HepG2 (cell line): ENCODE data around the gene NGRN. TPM values are rescaled to one million over a fixed set of nuclear protein-coding genes. Genes with fewer than 3 reads are reported as not detected.
A peak's percentile ranks its signal among the peaks of the same experiment; 100 is the strongest.

ENCODE experiments used
- ATAC-seq: fragments of 200-7000 bp; cut with Tn5 transposase; 3 replicates; pipeline ENCODE4 v1.9.1; 2020; ENCODE audit warnings: mild to moderate bottlenecking, moderate library complexity
- BruUV-seq: library from RNA; stranded (reverse); fragments of 400-500 nt; replicated peaks from 2 replicates; lab custom pipeline; 2021; lab: Mats Ljungman, UMichigan
- CTCF ChIA-PET: fragments of 300-600 bp; formaldehyde crosslinking; extraction: SDS; loops from one replicate; lab custom pipeline; 2021; ENCODE audit warnings: low total read pairs, inconsistent platforms, low intra/inter-chr PET ratio; lab: Yijun Ruan, JAX
- POLR2A ChIA-PET: fragments of 350-600 bp; sonication (Branson Sonifier 250); formaldehyde crosslinking; loops from one replicate; lab custom pipeline; 2020; ENCODE audit warnings: antibody characterized with exemption, inconsistent platforms; lab: Yijun Ruan, JAX
- DNase-seq: peaks from one replicate; pipeline ENCODE4 v3.0.0-alpha.2; 2015; ENCODE audit warnings: low spot score
- FAIRE-seq: peaks from 3 replicates; lab custom pipeline; 2011; peaks lifted over from hg19 to GRCh38; lab: Jason Lieb, UNC
- H2AFZ ChIP-seq: one replicate; pipeline ENCODE4 v1.6.1; 2011; ENCODE audit warnings: low read length, inconsistent platforms
- H3K27ac ChIP-seq: fragments of 300-600 bp; 3 replicates; pipeline ENCODE4 v1.8.0; 2011; ENCODE audit warnings: mixed run types, mild to moderate bottlenecking, mixed read lengths, low read length, inconsistent platforms; ENCODE audit not compliant: insufficient read depth; ENCODE audit errors: extremely low read length
- H3K27me3 ChIP-seq, 2 experiments: fragments of 200-600 bp in 1 of 2; 2 replicates in 1 of 2; 3 replicates in 1 of 2; pipeline versions ENCODE4 v1.6.0 to v1.8.0; 2011; ENCODE audit warnings: low read length in 2 of 2, mild to moderate bottlenecking in 2 of 2, moderate library complexity in 2 of 2, inconsistent platforms in 1 of 2; ENCODE audit not compliant: insufficient read depth in 2 of 2, control insufficient read depth in 1 of 2
- H3K36me3 ChIP-seq, 2 experiments: fragments of 200-600 bp in 1 of 2; replicated peaks in 1 of 2; 2 replicates in 1 of 2; 3 replicates in 1 of 2; pipeline versions ENCODE4 v1.5.1 to v1.8.0; 2011; ENCODE audit warnings: low read length in 2 of 2, inconsistent platforms in 1 of 2; ENCODE audit not compliant: insufficient read depth in 2 of 2, control insufficient read depth in 1 of 2
- H3K4me1 ChIP-seq: 2 replicates; pipeline ENCODE4 v1.5.1; 2012; ENCODE audit warnings: low read length, inconsistent platforms; ENCODE audit not compliant: insufficient read depth
- H3K4me2 ChIP-seq: 2 replicates; pipeline ENCODE4 v1.6.0; 2011; ENCODE audit warnings: low read depth, low read length, inconsistent platforms
- H3K4me3 ChIP-seq, 3 experiments: fragments of 200-600 bp in 1 of 3; sonication (generic), shearing (Covaris generic) in 1 of 3; replicated peaks in 1 of 3; 2 replicates each; pipeline ENCODE4 v1.5.1; 2011 to 2016; ENCODE audit warnings: low read length in 3 of 3, inconsistent platforms in 2 of 3, low read depth in 2 of 3, mild to moderate bottlenecking in 2 of 3, control low read depth in 1 of 3, mixed read lengths in 1 of 3; ENCODE audit not compliant: insufficient read depth in 1 of 3
- H3K79me2 ChIP-seq: one replicate; pipeline ENCODE4 v1.6.1; 2011; ENCODE audit warnings: low read length, inconsistent platforms; ENCODE audit not compliant: insufficient read depth
- H3K9ac ChIP-seq: 2 replicates; pipeline ENCODE4 v1.6.0; 2011; ENCODE audit warnings: mild to moderate bottlenecking, low read depth, low read length, inconsistent platforms; ENCODE audit not compliant: insufficient read depth
- H3K9me3 ChIP-seq: 2 replicates; pipeline ENCODE4 v1.5.1; 2012; ENCODE audit warnings: mild to moderate bottlenecking, low read length
- H4K20me1 ChIP-seq: 2 replicates; pipeline ENCODE4 v1.6.0; 2011; ENCODE audit warnings: inconsistent platforms, mild to moderate bottlenecking, low read length, moderate library complexity; ENCODE audit not compliant: insufficient read depth
- AKAP8 ChIP-seq: sonication (generic); formaldehyde crosslinking; IDR thresholded peaks from 2 replicates; pipeline ENCODE4 v1.5.1; 2020; ENCODE audit warnings: mild to moderate bottlenecking, missing genetic modification reagents
- ASH2L ChIP-seq: fragments of 300-600, 200-600 bp; sonication (generic); IDR thresholded peaks from 2 replicates; pipeline ENCODE4 v1.7.0; 2017; ENCODE audit warnings: low read depth, mild to moderate bottlenecking, moderate library complexity, mixed read lengths, low read length; ENCODE audit not compliant: insufficient read length
- CEBPB ChIP-seq: IDR thresholded peaks from 2 replicates; pipeline ENCODE4 v1.6.1; 2011; ENCODE audit warnings: low read depth, low read length, improper control_type of control experiment, borderline replicate concordance
- CREM ChIP-seq, 2 experiments: sonication (generic) in 1 of 2; formaldehyde crosslinking in 1 of 2; IDR thresholded peaks; 2 replicates each; pipeline versions ENCODE4 v1.4.0 to v1.6.1; 2016 to 2020; ENCODE audit warnings: antibody characterized with exemption in 1 of 2, mild to moderate bottlenecking in 1 of 2, missing genetic modification reagents in 1 of 2
- DRAP1 ChIP-seq: IDR thresholded peaks from 2 replicates; pipeline ENCODE4 v1.6.1; 2016; ENCODE audit warnings: missing genetic modification reagents, missing compliant biosample characterization
- FOXJ3 ChIP-seq: sonication (generic); formaldehyde crosslinking; IDR thresholded peaks from 2 replicates; pipeline ENCODE4 v1.4.0; 2020; ENCODE audit warnings: missing genetic modification reagents, mild to moderate bottlenecking, borderline replicate concordance
- JARID2 ChIP-seq: sonication (generic); formaldehyde crosslinking; IDR thresholded peaks from 2 replicates; pipeline ENCODE4 v1.8.1; 2023; ENCODE audit warnings: missing genetic modification reagents, inconsistent platforms; ENCODE audit not compliant: insufficient replicate concordance
- NR2F1 ChIP-seq, 2 experiments: fragments of 450-650 bp in 1 of 2; formaldehyde crosslinking in 1 of 2; IDR thresholded peaks; 2 replicates each; pipeline versions ENCODE4 v1.5.0 to v1.6.1; 2016 to 2020; ENCODE audit warnings: mild to moderate bottlenecking in 1 of 2, missing compliant biosample characterization in 1 of 2, missing genetic modification reagents in 1 of 2, moderate library complexity in 1 of 2
- PRPF4 ChIP-seq: fragments of 200-400 bp; formaldehyde crosslinking; IDR thresholded peaks from 2 replicates; pipeline ENCODE4 v1.6.1; 2016; ENCODE audit warnings: low read length, low read depth; ENCODE audit not compliant: poor library complexity, severe bottlenecking
- SMC3 ChIP-seq: IDR thresholded peaks from 2 replicates; pipeline ENCODE4 v1.6.1; 2011; ENCODE audit warnings: low read length, improper control_type of control experiment
- STAG1 ChIP-seq: sonication (generic); formaldehyde crosslinking; IDR thresholded peaks from 2 replicates; pipeline ENCODE4 v1.4.0; 2020; ENCODE audit warnings: missing genetic modification reagents
- TARDBP ChIP-seq: sonication (generic); formaldehyde crosslinking; IDR thresholded peaks from 2 replicates; pipeline ENCODE4 v1.8.0; 2022; ENCODE audit warnings: mild to moderate bottlenecking, missing genetic modification reagents
- XRCC5 ChIP-seq: fragments of 200-400 bp; formaldehyde crosslinking; optimal IDR thresholded peaks from 2 replicates; pipeline ENCODE3; 2017; ENCODE audit warnings: mild to moderate bottlenecking, low read length
- ZBTB37 ChIP-seq: sonication (generic); formaldehyde crosslinking; IDR thresholded peaks from 2 replicates; pipeline ENCODE4 v1.4.0; 2020; ENCODE audit warnings: mild to moderate bottlenecking, missing genetic modification reagents
- ZNF18 ChIP-seq: sonication (generic); formaldehyde crosslinking; IDR thresholded peaks from 2 replicates; pipeline ENCODE4 v1.8.0; 2022; ENCODE audit warnings: mild to moderate bottlenecking, missing genetic modification reagents; ENCODE audit not compliant: insufficient replicate concordance
- ZNF770 ChIP-seq: sonication (generic); formaldehyde crosslinking; IDR thresholded peaks from 2 replicates; pipeline ENCODE4 v1.5.0; 2020; ENCODE audit warnings: mild to moderate bottlenecking, missing genetic modification reagents
- ZNF816 ChIP-seq: sonication (generic); formaldehyde crosslinking; IDR thresholded peaks from 2 replicates; pipeline ENCODE4 v1.8.0; 2022; ENCODE audit warnings: missing genetic modification reagents, mild to moderate bottlenecking, borderline replicate concordance
- ZSCAN9 ChIP-seq: IDR thresholded peaks from 2 replicates; pipeline ENCODE4 v1.6.1; 2016; ENCODE audit warnings: borderline replicate concordance
- WGBS: methylation state at CpG from one replicate; pipeline ENCODE4 v1.1.6; 2017; ENCODE audit warnings: low lambda C conversion rate; 5-methylcytosine and 5-hydroxymethylcytosine counted together
- in situ Hi-C: cut with HindIII; loops from 2 replicates; pipeline ENCODE4 v1.10.0; 2017; ENCODE audit warnings: low pct_unique_long_range_greater_than_20kb; ENCODE audit not compliant: extremely low pct_ligation_motif_present
- intact Hi-C: fragments of 100-400 bp; cut with micrococcal nuclease; formaldehyde crosslinking; loops from one replicate; pipeline ENCODE4 v1.10.0; 2022; ENCODE audit not compliant: unreplicated experiment
- polyA plus RNA-seq, 8 experiments: library from polyadenylated mRNA; depleted of rRNA in 3 of 8; stranded (reverse) in 7 of 8; unstranded in 1 of 8; fragments of >200 nt; fragmentation: Illumina TruSeq in 4 of 8; extraction: Trizol in 4 of 8; gene quantifications; 2 replicates each; pipeline versions ENCODE4 v1.2.1 to v1.2.3, GENCODE V29; 2011 to 2016; ENCODE audit warnings: low read depth in 4 of 8, missing spikeins in 1 of 8, mixed read lengths in 1 of 8; ENCODE audit not compliant: insufficient read depth in 1 of 8
- total RNA-seq, 5 experiments: library from RNA; depleted of rRNA; stranded (reverse); fragments of >200 nt; fragmentation: Illumina TruSeq; extraction: Trizol; gene quantifications; 2 replicates each; pipeline ENCODE4 v1.2.3, GENCODE V29; 2016; ENCODE audit warnings: low read depth in 1 of 5

NGRN gene
- total and polyA plus RNA-seq, 2 of the 13 experiments (the other 11 are each of a cell fraction or from before 2014, with no cell fraction given): 39.8 to 63.7 TPM

GRCh38 chr15:90232941-90233386 lies 32.5 kb upstream of the NGRN start:
- FAIRE-seq (peak; percentile 34), DNase-seq (no peak), ATAC-seq (peak; percentile 2)
- Histone ChIP-seq H4K20me1 (no peaks in the 10 kb centered on the region), H3K36me3 (peaks cover 11 to 36% of the 10 kb centered on the region in 2 experiments), H2AFZ (no peak overlapping the region), H3K27me3 (no peaks in the 10 kb centered on the region; a peak in 1 of 5 replicates), H3K4me3 (peak overlapping the region; percentile 73 to 86 (median 80)), H3K4me2 (peak overlapping the region; percentile 89), H3K9ac (peak overlapping the region; percentile 83), H3K9me3 (no peaks in the 10 kb centered on the region), H3K27ac (peak overlapping the region; percentile 94), H3K79me2 (peaks cover 8% of the 10 kb centered on the region), H3K4me1 (peaks cover 28% of the 10 kb centered on the region)
- WGBS: under 1% methylated on average over 9 of the region's 9 CpGs
- no TSS peak for BruUV-seq
- CTCF ChIA-PET: interaction anchor here (0.9 to 1.4 kb wide), 3 partner anchors 13 to 89 kb away, joined by 3 to 4 read pairs (median 3); no protein-coding TSS in a partner anchor
- in situ Hi-C loops (no loop called here), intact Hi-C loops (loop anchor here (5.0 kb wide), 1 partner anchor 34 kb away; the partner anchor contains the start of gene NGRN)
- POLR2A ChIA-PET: interaction anchor here (0.5 to 4.5 kb wide), 10 partner anchors 12 to 100 kb away, joined by 3 to 50 read pairs (median 8); partner anchors contain the start of genes NGRN, SEMA4B and TTLL13
- TF ChIP-seq JARID2 (CRISPR knock-in tag) (no peak), AKAP8 (CRISPR knock-in tag) (no peak), ZNF816 (CRISPR knock-in tag) (no peak), ZSCAN9 (CRISPR knock-in tag) (peak; percentile 65; the same call in 1 of the 2 replicates), NR2F1 (CRISPR knock-in tag; IDR thresholded peaks at IDR 0.05) (0 out of 4 replicates have a peak, but pooled peaks of 1 of the 2 experiments have one; percentile 44), ASH2L (peak; percentile 13), STAG1 (peak; percentile 78), ZBTB37 (peak; percentile 16; the same call in 1 of the 2 replicates), SMC3 (0 out of 2 replicates have a peak, but pooled peaks have one; percentile 42), CREM (IDR thresholded peaks at IDR 0.05) (no peak), CREM (CRISPR knock-in tag; IDR thresholded peaks at IDR 0.05) (no peak), CEBPB (no peak), FOXJ3 (CRISPR knock-in tag) (no peak), ZNF18 (CRISPR knock-in tag) (no peak), TARDBP (CRISPR knock-in tag) (no peak), ZNF770 (CRISPR knock-in tag) (peak; percentile 48; the same call in 1 of the 2 replicates), DRAP1 (CRISPR knock-in tag) (0 out of 2 replicates have a peak, but pooled peaks have one; percentile 23), PRPF4 (no peak), XRCC5 (peak; percentile 70)
